ENCODE data around the gene TPI1.

DNA sequence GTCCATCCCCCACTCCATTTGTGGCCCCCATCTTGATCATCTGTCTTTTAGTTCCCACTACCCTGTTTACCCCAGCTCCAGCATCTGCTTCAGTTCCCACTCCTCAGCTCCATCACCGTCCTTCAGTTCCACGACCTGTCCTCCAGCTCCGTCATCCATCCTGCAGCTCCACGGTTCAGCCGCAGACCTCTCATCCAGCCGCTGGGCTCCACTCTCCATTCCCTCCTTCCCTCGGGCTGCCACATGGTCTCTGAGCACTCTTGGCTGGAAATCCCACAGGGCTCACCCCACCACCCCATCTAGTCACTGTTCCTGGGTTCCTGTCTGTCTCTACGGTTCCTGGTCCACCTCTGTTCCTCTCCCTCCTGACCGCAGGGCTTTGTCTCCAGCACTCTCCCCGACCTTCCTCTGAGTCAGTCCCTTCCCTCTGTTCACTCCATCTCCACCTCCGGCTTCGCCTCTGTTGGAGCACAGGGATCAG is 42.4 kb upstream of the TPI1 start:
- TF ChIP-seq POLR2A (IDR thresholded peaks at IDR 0.05) (no peak), CTCF (IDR thresholded peaks at IDR 0.05) (no peak)

Measured in right lobe of liver (tissue), 4 donors.